ENCODE data around the gene MPZL3.

The MPZL3 gene

GRCh38 chr11:118232659-118233058 is 19.5 kb downstream of the MPZL3 start:
- no peak for DNase-seq (ENCODE audit: low spot score)

- no peak for DNase-seq (ENCODE audit: low spot score)
Observed at GRCh38 chr11:118231461-118231860, 20.7 kb downstream of the MPZL3 start.

- DNase-seq (ENCODE audit: low spot score) = no peak
Observed at GRCh38 chr11:118230088-118230487, 22.1 kb downstream of the MPZL3 start.

GRCh38 chr11:118229274-118229847 is 22.8 kb downstream of the MPZL3 start:
- no peak for DNase-seq (ENCODE audit: low spot score)

- DNase-seq (ENCODE audit: low spot score) = no peak
Observed at GRCh38 chr11:118227865-118228785, 24.0 kb downstream of the MPZL3 start.

- DNase-seq (ENCODE audit: low spot score) = no peak
Observed at GRCh38 chr11:118226781-118227180, 25.4 kb downstream of the MPZL3 start.

GRCh38 chr11:118226296-118226695 is 25.9 kb downstream of the MPZL3 start:
- no peak for DNase-seq (ENCODE audit: low spot score)

GRCh38 chr11:118224511-118225188 is 27.5 kb downstream of the MPZL3 start, which contains the start of gene JAML:
Gene JAML, minus strand, starts transcription at chr11:118225011. Its CDS starts 10,145 bp downstream, at chr11:118214866.
- no peak for DNase-seq (ENCODE audit: low spot score)

GRCh38 chr11:118223992-118224391 is 28.2 kb downstream of the MPZL3 start:
- DNase-seq (ENCODE audit: low spot score) = no peak

GRCh38 chr11:118223570-118223969 is 28.6 kb downstream of the MPZL3 start:
- no peak for DNase-seq (ENCODE audit: low spot score)

GRCh38 chr11:118222437-118222836 is 29.7 kb downstream of the MPZL3 start:
- no peak for DNase-seq (ENCODE audit: low spot score)

- no peak for DNase-seq (ENCODE audit: low spot score)
Observed at GRCh38 chr11:118221419-118221818, 30.7 kb downstream of the MPZL3 start.

GRCh38 chr11:118219732-118220131 is 32.4 kb downstream of the MPZL3 start:
- DNase-seq (ENCODE audit: low spot score) = no peak

GRCh38 chr11:118219244-118219643 is 32.9 kb downstream of the MPZL3 start:
- no peak for DNase-seq (ENCODE audit: low spot score)

- no peak for DNase-seq (ENCODE audit: low spot score)
Observed at GRCh38 chr11:118217575-118217974, 34.6 kb downstream of the MPZL3 start.

- no peak for DNase-seq (ENCODE audit: low spot score)
Observed at GRCh38 chr11:118216621-118217481, 35.3 kb downstream of the MPZL3 start.

GRCh38 chr11:118215765-118216164 is 36.4 kb downstream of the MPZL3 start:
- DNase-seq (ENCODE audit: low spot score) = no peak

GRCh38 chr11:118215262-118215661 is 36.9 kb downstream of the MPZL3 start:
- no peak for DNase-seq (ENCODE audit: low spot score)

- no peak for DNase-seq (ENCODE audit: low spot score)
Observed at GRCh38 chr11:118214210-118214914, 37.8 kb downstream of the MPZL3 start.

GRCh38 chr11:118213781-118214180 is 38.4 kb downstream of the MPZL3 start:
- DNase-seq (ENCODE audit: low spot score) = no peak

GRCh38 chr11:118213201-118213600 is 39.0 kb downstream of the MPZL3 start:
- no peak for DNase-seq (ENCODE audit: low spot score)
